ENCODE data around the gene CAMTA1.

The CAMTA1 gene

DNA sequence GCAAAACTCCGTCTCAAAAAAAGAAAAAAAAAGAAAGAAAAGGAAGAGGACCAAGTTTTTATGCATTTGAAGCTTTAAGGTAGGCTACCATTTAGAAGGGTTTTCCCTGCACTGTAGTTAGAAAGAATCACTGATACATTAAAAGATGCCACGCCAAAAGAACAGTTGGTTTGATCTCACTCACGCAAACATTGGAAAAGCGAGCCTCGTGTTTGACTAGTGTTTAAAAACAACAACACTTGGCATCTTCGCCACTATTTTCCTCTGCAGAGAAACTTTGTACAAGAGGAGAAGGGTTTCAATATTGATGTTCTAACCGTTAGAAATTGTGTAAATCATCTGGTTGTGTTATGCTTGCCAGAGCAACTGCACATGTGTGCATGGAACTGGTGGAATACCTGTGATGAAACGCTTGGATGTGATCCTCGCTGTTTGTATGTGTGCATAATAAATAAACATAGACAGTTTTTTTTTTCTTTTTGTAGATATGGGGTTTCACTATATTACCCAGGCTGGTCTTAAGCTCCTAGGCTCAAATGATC, 24.0 kb upstream of the CAMTA1 start:
- Histone ChIP-seq H3K27me3 (ENCODE audit: control insufficient read depth in 1 of 2, insufficient read depth in 2 of 2, low read length in 2 of 2) (no peaks in the 10 kb centered on the region), H3K27ac (ENCODE audit: low read depth, low read length) (no peak overlapping the region), H3K9me3 (ENCODE audit: low read length) (no peaks in the 10 kb centered on the region), H3K4me1 (ENCODE audit: insufficient read depth, low read length) (no peaks in the 10 kb centered on the region), H3K9ac (ENCODE audit: low read length) (no peak overlapping the region), H3K36me3 (ENCODE audit: insufficient read depth, low read length) (no peaks in the 10 kb centered on the region), H3K4me3 (ENCODE audit: low read depth in 1 of 2, low read length in 2 of 2) (no peak overlapping the region)

DNA sequence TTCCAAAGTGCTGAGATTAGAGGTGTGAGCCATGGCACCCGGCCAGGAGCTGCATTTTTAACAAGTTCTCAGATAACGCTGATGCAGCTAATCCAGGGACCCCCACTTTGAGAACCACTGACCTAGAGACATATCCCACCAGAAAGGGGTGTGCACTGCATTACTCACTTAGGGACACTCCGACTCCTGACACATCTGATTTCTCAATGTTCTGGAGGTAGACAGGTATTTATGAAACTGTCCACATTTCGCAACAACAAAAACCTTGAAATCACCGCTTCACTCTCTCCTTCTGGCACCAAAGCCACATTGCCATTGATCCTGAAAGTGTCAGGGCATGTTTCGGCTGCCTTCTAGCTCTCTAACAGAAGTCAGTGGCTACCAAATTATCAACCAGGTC, 23.2 kb upstream of the CAMTA1 start:
- Histone ChIP-seq H3K27me3 (ENCODE audit: control insufficient read depth in 1 of 2, insufficient read depth in 2 of 2, low read length in 2 of 2) (no peaks in the 10 kb centered on the region), H3K9me3 (ENCODE audit: low read length) (no peaks in the 10 kb centered on the region), H3K27ac (ENCODE audit: low read depth, low read length) (no peak overlapping the region), H3K4me1 (ENCODE audit: insufficient read depth, low read length) (no peaks in the 10 kb centered on the region), H3K9ac (ENCODE audit: low read length) (no peak overlapping the region), H3K36me3 (ENCODE audit: insufficient read depth, low read length) (no peaks in the 10 kb centered on the region), H3K4me3 (ENCODE audit: low read depth in 1 of 2, low read length in 2 of 2) (no peak overlapping the region)

DNA sequence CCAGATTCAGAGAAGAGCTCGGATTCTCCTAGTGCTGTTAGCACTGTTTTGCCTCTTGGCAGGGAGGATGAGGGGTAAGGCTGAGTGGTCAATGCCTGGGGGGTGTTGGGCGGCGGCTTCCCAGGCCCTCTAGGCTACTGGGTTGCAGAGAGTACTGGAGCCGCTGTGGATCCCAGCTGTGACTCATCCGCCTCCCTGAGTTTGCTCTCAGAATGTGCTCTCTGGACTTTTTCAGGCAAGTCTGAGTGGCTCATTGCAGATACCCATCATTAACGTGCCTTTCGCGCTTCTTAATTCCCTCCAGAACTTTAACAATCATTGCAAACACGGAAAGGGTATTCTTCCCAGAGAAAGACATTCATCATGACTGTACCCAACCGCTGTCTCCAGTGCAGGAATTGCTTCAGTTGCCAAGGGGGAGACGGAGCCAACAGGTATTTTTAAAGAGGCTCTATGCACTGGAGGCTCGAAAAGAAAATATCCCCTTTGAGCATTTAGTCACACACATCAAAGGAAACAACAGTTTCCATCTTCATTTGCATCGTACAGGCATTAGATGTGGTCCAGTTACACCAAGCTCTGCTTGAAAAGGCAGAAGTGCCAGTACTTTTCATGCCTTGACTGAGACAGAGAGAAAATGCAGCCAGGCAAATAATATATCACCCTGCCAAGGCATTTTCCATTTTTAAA, 14.4 kb upstream of the CAMTA1 start:
- Histone ChIP-seq H3K4me3 (ENCODE audit: low read depth in 1 of 2, low read length in 2 of 2) (no peak overlapping the region), H3K27me3 (ENCODE audit: control insufficient read depth in 1 of 2, insufficient read depth in 2 of 2, low read length in 2 of 2) (no peaks in the 10 kb centered on the region)

DNA sequence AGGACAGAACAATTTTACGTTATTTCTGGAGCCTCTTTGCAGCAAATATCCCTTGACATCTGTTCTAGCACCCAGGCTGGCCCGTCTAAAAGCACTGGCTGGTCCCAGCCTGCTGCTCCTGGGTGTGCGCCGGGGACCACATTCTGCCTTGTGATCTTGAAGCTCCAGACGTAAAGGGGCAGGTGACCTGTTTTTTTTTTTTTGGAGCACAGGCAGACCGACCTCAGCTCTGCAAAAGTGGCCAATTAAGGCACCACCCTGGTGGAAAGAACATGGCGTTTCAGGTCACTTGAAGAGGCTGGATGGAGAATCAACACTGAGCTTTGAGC, 13.8 kb upstream of the CAMTA1 start:
- no peaks in the 10 kb centered on the region for H3K36me3 ChIP-seq (ENCODE audit: insufficient read depth, low read length)
- H3K4me1 ChIP-seq (ENCODE audit: insufficient read depth, low read length) = peaks cover 15% of the 10 kb centered on the region
- no peak overlapping the region for H3K9ac ChIP-seq (ENCODE audit: low read length)
- H3K4me3 ChIP-seq (ENCODE audit: low read depth in 1 of 2, low read length in 2 of 2) = no peak overlapping the region
- H3K27me3 ChIP-seq (ENCODE audit: control insufficient read depth in 1 of 2, insufficient read depth in 2 of 2, low read length in 2 of 2) = no peaks in the 10 kb centered on the region
- H3K27ac ChIP-seq (ENCODE audit: low read depth, low read length) = no peak overlapping the region
- H3K9me3 ChIP-seq (ENCODE audit: low read length) = no peaks in the 10 kb centered on the region

More for the DNA sequence above, 14.4 kb upstream of the CAMTA1 start:
- Histone ChIP-seq H3K27ac (ENCODE audit: low read depth, low read length) (no peak overlapping the region), H3K36me3 (ENCODE audit: insufficient read depth, low read length) (no peaks in the 10 kb centered on the region), H3K4me1 (ENCODE audit: insufficient read depth, low read length) (peaks cover 15% of the 10 kb centered on the region), H3K9ac (ENCODE audit: low read length) (no peak overlapping the region), H3K9me3 (ENCODE audit: low read length) (no peaks in the 10 kb centered on the region)

DNA sequence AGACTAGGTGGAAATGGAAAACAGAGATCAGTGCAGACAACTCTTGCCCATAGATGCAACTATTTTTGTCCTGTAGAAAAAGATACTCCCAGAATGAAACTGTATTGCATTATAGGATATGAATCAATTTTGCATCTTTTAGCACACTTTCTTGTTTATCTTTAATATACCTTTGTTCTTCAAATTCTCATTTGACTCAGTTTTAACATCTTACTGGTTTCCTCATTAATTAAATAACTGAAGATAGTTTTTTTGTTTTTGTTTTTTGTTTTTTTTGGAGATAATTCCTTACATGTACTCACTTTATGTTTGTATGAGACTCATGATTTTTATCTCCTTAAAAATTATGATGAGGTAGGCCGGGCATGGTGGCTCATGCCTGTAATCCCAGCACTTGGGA, 10.9 kb upstream of the CAMTA1 start:
- H3K4me1 ChIP-seq (ENCODE audit: insufficient read depth, low read length) = peaks cover 15% of the 10 kb centered on the region
- no peaks in the 10 kb centered on the region for H3K36me3 ChIP-seq (ENCODE audit: insufficient read depth, low read length)
- no peak overlapping the region for H3K9ac ChIP-seq (ENCODE audit: low read length)
- no peaks in the 10 kb centered on the region for H3K9me3 ChIP-seq (ENCODE audit: low read length)
- H3K27ac ChIP-seq (ENCODE audit: low read depth, low read length) = no peak overlapping the region
- no peaks in the 10 kb centered on the region for H3K27me3 ChIP-seq (ENCODE audit: control insufficient read depth in 1 of 2, insufficient read depth in 2 of 2, low read length in 2 of 2)
- H3K4me3 ChIP-seq (ENCODE audit: low read depth in 1 of 2, low read length in 2 of 2) = no peak overlapping the region

DNA sequence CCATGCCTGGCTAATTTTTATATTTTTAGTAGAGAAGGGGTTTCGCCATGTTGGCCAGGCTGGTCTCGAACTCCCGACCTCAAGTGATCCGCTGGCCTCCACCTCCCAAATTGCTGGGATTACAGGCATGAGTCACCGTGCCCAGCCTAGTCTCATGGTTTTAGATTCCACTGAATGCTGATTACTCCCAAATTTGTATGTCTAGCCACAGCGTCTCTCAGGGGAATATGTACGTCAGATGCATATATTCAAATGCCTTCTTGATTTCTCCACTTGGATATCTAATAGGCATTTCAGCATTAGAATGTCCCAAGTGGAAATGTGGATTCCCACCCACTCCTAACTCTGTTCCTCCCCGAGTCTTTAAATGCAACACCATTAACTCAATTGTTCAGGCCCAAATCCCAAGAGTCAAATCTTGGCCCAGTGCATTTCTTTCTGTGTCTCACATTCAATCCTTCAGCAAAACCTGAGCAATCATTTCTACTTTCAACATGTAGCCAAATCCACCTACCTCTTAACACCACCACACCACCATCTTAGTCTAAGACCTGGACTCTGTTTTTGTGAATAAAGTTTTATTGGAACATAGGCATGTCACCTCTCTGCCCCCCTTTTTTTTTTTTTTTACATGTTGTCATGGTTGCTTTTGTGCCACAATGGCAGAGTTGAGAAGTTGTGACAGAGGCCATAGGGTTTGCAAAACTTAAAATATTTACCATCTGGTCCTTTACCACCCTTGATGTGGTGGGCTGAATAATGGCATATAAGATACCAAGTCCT, 9.8 kb upstream of the CAMTA1 start:
- no peak overlapping the region for H3K4me3 ChIP-seq (ENCODE audit: low read depth in 1 of 2, low read length in 2 of 2)
- H3K9me3 ChIP-seq (ENCODE audit: low read length) = no peaks in the 10 kb centered on the region
- no peak overlapping the region for H3K27ac ChIP-seq (ENCODE audit: low read depth, low read length)
- H3K4me1 ChIP-seq (ENCODE audit: insufficient read depth, low read length) = peaks cover 14% of the 10 kb centered on the region
- H3K36me3 ChIP-seq (ENCODE audit: insufficient read depth, low read length) = no peaks in the 10 kb centered on the region
- H3K27me3 ChIP-seq (ENCODE audit: control insufficient read depth in 1 of 2, insufficient read depth in 2 of 2, low read length in 2 of 2) = no peaks in the 10 kb centered on the region
- no peak overlapping the region for H3K9ac ChIP-seq (ENCODE audit: low read length)

DNA sequence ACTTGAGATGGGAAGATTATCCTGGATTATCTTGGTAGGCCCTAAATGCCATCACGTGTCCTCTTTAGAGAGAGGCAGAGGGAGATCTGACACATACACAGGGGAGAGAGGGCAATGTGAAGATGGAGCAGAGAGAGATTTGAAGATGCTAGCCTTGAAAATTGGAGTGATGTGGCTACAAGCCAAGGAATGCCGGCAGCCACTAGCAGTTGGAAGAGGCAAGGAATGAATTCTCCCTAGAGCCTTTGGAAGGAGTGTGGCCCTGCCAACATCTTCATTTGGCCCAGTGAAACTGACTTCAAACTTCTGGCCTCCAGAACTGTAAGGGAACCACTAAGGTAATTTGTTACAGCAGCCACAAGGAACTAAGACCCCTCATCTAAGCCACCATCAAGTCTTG, 8.9 kb upstream of the CAMTA1 start:
- Histone ChIP-seq H3K9ac (ENCODE audit: low read length) (no peak overlapping the region), H3K36me3 (ENCODE audit: insufficient read depth, low read length) (no peaks in the 10 kb centered on the region), H3K27me3 (ENCODE audit: control insufficient read depth in 1 of 2, insufficient read depth in 2 of 2, low read length in 2 of 2) (no peaks in the 10 kb centered on the region), H3K4me1 (ENCODE audit: insufficient read depth, low read length) (peaks cover 5% of the 10 kb centered on the region), H3K4me3 (ENCODE audit: low read depth in 1 of 2, low read length in 2 of 2) (no peak overlapping the region), H3K27ac (ENCODE audit: low read depth, low read length) (no peak overlapping the region), H3K9me3 (ENCODE audit: low read length) (no peaks in the 10 kb centered on the region)

DNA sequence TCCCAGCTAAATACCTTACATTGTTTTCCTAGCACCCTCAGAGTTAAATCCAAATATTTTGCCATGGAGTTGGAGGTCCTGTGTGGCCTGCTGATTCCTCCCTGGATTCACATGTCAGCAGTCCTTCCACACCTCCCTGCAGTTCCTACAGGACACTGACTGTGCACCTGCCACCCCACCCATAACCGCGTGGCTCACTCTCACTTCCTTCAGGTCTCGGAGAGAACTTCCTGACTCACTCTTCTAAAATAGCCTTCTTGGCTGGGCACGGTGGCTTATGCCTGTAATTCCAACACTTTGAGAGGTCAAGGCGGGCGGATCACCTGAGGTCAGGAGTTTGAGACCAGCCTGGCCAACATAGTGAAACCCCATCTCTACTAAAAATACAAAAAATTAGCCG, 8.4 kb upstream of the CAMTA1 start:
- no peaks in the 10 kb centered on the region for H3K9me3 ChIP-seq (ENCODE audit: low read length)
- H3K27me3 ChIP-seq (ENCODE audit: control insufficient read depth in 1 of 2, insufficient read depth in 2 of 2, low read length in 2 of 2) = no peaks in the 10 kb centered on the region
- H3K9ac ChIP-seq (ENCODE audit: low read length) = no peak overlapping the region
- H3K4me1 ChIP-seq (ENCODE audit: insufficient read depth, low read length) = no peaks in the 10 kb centered on the region
- no peak overlapping the region for H3K27ac ChIP-seq (ENCODE audit: low read depth, low read length)
- H3K4me3 ChIP-seq (ENCODE audit: low read depth in 1 of 2, low read length in 2 of 2) = no peak overlapping the region
- no peaks in the 10 kb centered on the region for H3K36me3 ChIP-seq (ENCODE audit: insufficient read depth, low read length)

DNA sequence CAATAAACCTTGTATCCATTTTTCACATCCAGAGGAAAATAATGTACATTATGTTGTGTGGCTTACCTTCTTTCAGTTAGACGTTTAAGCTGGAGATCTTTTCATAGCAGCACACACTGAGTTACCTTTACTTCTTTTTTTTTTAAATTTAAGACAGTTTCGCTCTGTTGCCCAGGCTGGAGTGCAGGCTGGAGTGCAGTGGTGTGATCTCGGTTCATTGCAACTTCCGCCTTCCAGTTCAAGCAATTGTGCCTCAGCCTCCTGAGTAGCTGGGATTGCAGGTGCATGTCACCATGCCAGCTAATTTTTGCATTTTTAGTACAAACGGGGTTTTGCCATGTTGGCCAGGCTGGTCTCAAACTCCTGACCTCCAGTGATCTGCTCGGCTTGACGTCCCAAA, 7.4 kb upstream of the CAMTA1 start:
- H3K36me3 ChIP-seq (ENCODE audit: insufficient read depth, low read length) = no peaks in the 10 kb centered on the region
- H3K27me3 ChIP-seq (ENCODE audit: control insufficient read depth in 1 of 2, insufficient read depth in 2 of 2, low read length in 2 of 2) = no peaks in the 10 kb centered on the region
- H3K27ac ChIP-seq (ENCODE audit: low read depth, low read length) = no peak overlapping the region
- no peak overlapping the region for H3K4me3 ChIP-seq (ENCODE audit: low read depth in 1 of 2, low read length in 2 of 2)
- no peaks in the 10 kb centered on the region for H3K9me3 ChIP-seq (ENCODE audit: low read length)
- H3K9ac ChIP-seq (ENCODE audit: low read length) = no peak overlapping the region
- no peaks in the 10 kb centered on the region for H3K4me1 ChIP-seq (ENCODE audit: insufficient read depth, low read length)

DNA sequence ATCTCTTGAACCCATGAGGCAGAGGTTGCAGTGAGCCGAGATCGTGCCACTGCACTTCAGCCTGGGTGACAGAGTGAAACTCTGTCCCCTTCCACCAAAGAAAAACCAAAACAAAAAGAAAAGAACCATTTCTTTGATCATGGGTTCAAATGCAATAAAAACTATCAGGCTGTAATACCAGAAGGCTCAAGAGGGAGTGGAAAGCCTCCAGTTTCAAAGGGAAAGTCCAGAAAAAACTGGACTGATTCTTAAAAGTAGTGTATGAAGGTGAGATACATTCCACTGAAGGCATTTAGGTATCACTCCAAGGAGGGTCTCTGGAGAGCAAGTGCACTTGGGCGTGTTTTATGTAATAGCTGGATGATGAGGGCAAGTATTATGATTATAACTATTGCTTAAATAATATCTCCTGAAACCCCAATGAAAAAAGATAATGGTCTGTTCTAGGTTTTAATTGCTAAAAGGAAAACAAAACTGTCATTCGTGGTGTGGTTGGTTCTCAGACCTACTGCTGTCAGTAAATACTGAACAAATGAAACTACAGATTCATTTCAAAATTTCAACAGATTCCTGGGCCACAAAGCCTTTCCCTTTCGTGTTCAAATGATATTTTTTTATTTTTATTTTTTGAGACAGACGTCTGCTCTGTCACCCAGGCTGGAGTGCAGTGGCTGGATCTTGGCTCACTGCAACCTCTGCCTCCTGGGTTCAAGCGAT, 6.0 kb upstream of the CAMTA1 start:
- no peaks in the 10 kb centered on the region for H3K36me3 ChIP-seq (ENCODE audit: insufficient read depth, low read length)
- H3K4me3 ChIP-seq (ENCODE audit: low read depth in 1 of 2, low read length in 2 of 2) = no peak overlapping the region
- H3K9ac ChIP-seq (ENCODE audit: low read length) = no peak overlapping the region
- H3K9me3 ChIP-seq (ENCODE audit: low read length) = no peaks in the 10 kb centered on the region
- H3K27ac ChIP-seq (ENCODE audit: low read depth, low read length) = no peak overlapping the region
- no peaks in the 10 kb centered on the region for H3K4me1 ChIP-seq (ENCODE audit: insufficient read depth, low read length)
- no peaks in the 10 kb centered on the region for H3K27me3 ChIP-seq (ENCODE audit: control insufficient read depth in 1 of 2, insufficient read depth in 2 of 2, low read length in 2 of 2)

DNA sequence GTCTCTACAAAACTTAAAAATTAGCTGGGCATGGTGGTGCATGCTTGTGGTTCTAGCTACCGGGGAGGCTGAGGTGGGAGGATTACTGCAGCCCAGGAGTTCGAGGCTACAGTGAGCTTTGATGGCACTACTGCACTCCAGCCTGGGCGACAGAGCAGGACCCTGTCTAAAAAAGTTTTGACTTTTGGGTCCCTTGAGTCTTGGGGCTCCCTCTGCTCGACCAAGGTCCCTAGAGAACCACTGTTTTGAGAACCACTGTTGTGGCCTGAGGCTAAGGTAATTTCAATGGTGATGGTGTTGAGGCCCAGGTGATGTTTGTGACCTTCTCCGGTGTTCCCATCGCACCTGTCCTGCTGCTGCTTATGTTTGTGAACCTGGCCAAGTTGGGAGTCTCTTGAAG, 3.1 kb upstream of the CAMTA1 start:
- Histone ChIP-seq H3K9ac (ENCODE audit: low read length) (no peak overlapping the region), H3K36me3 (ENCODE audit: insufficient read depth, low read length) (no peaks in the 10 kb centered on the region), H3K27me3 (ENCODE audit: control insufficient read depth in 1 of 2, insufficient read depth in 2 of 2, low read length in 2 of 2) (no peaks in the 10 kb centered on the region), H3K27ac (ENCODE audit: low read depth, low read length) (no peak overlapping the region), H3K4me1 (ENCODE audit: insufficient read depth, low read length) (peaks cover 9% of the 10 kb centered on the region), H3K4me3 (ENCODE audit: low read depth in 1 of 2, low read length in 2 of 2) (no peak overlapping the region), H3K9me3 (ENCODE audit: low read length) (no peaks in the 10 kb centered on the region)

All from muscle layer of colon (tissue), 2 donors.